Urinary bladder (tissue), 4 donors: Measurements from ENCODE around the gene CPHXL. TPM values are rescaled to one million over a fixed set of nuclear protein-coding genes. Genes with fewer than 3 reads are reported as not detected.

Experiments used
- DNase-seq: peaks from one replicate; pipeline ENCODE4 v3.0.0-alpha.2; 2015; ENCODE audit errors: extremely low spot score
- H3K27ac ChIP-seq: one replicate; pipeline ENCODE4 v1.5.1; 2013; ENCODE audit warnings: low read depth, mild to moderate bottlenecking, moderate library complexity
- H3K36me3 ChIP-seq: one replicate; pipeline ENCODE4 v1.6.1; 2013; ENCODE audit warnings: mild to moderate bottlenecking, moderate library complexity; ENCODE audit not compliant: insufficient read depth
- H3K4me1 ChIP-seq: one replicate; pipeline ENCODE4 v1.6.1; 2013; ENCODE audit warnings: mild to moderate bottlenecking, moderate library complexity; ENCODE audit not compliant: insufficient read depth
- H3K4me3 ChIP-seq: one replicate; pipeline ENCODE4 v1.5.1; 2013; ENCODE audit warnings: low read depth, low read length
- WGBS: extraction: QIAGEN DNeasy Blood & Tissue Kit; methylation state at CpG from one replicate; pipeline ENCODE4 v1.1.7; 2013; 5-methylcytosine and 5-hydroxymethylcytosine counted together
- polyA plus RNA-seq: library from polyadenylated mRNA; stranded (reverse); fragments of 200-250 nt; gene quantifications from one replicate; pipeline ENCODE4 v1.2.3, GENCODE V29; 2013
- small RNA-seq: library from RNA; depleted of rRNA; stranded (forward); fragments of <200 nt; gene quantifications from one replicate; pipeline ENCODE3, GENCODE V24; 2014
- total RNA-seq: library from RNA; depleted of rRNA; stranded (reverse); fragments of >200 nt; gene quantifications from one replicate; pipeline ENCODE4 v1.2.3, GENCODE V29; 2014
- donor health status: healthy with polysubstance abuse.
- donor health status: healthy.

Gene CPHXL
- total and polyA plus RNA-seq, 2 donors = not detected

DNA sequence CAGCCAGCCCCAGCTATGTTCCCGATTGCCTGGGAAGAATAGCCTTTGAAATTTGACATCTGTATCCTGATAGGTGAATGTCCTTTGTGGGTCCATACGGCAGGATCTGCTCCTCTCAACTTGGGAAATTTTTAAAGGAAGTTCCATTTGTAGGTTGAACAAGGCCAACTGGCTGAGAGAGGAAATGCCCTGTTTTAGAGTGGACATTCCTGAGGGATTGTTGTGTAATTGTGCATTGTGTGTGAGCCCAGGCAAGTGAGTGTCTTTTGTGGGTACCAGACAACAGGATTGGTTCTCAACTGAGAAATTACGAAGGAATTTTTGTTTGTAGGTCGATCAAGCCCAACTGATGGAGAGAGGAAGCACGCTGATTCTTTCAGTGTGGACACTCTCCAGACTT, 46.9 kb downstream of the CPHXL start:
- Histone ChIP-seq H3K27ac (no peak overlapping the region), H3K4me3 (no peak overlapping the region), H3K4me1 (no peaks in the 10 kb centered on the region), H3K36me3 (no peaks in the 10 kb centered on the region)
- WGBS = 82% methylated on average over 5 of the region's 5 CpGs
- DNase-seq = no peak

GRCh38 chr16:75676909-75677308, 49.4 kb downstream of the CPHXL start, which contains the start of gene CPHXL2:
CPHXL2 (minus strand) TSS chr16:75677009; CDS start chr16:75676999, 10 bp downstream.
- Histone ChIP-seq H3K27ac (no peak within 1 kb of the TSS), H3K4me1 (no peaks in the 10 kb centered on the region), H3K36me3 (no peaks in the 10 kb centered on the region), H3K4me3 (no peak within 1 kb of the TSS)
- no peak for DNase-seq
- WGBS = 92% methylated on average over 4 of the region's 4 CpGs

- no peak for DNase-seq
Observed at GRCh38 chr16:75667503-75667902, 58.8 kb downstream of the CPHXL start.

More at GRCh38 chr16:75667503-75667902, 58.8 kb downstream of the CPHXL start:
- Histone ChIP-seq H3K36me3 (no peaks in the 10 kb centered on the region), H3K4me1 (no peaks in the 10 kb centered on the region), H3K4me3 (no peak overlapping the region), H3K27ac (no peak overlapping the region)

Small RNAs within 50 kb of the gene (small RNA-seq; reads per million reads assigned to genes)
- gene RN7SL520P = not detected

Other genes starting within 250 kb of the CPHXL start
- 1.7 TPM for gene CHST6, start 231.0 kb downstream of the CPHXL start, total RNA-seq
- gene CHST6, start 231.0 kb downstream of the CPHXL start, polyA plus RNA-seq = 0.15 TPM
- gene CHST5, start 190.4 kb downstream of the CPHXL start, total RNA-seq = not detected
- 0.09 TPM for gene CHST5, start 190.4 kb downstream of the CPHXL start, polyA plus RNA-seq
- gene TMEM231, start 170.2 kb downstream of the CPHXL start, total RNA-seq = 14.7 TPM
- gene TMEM231, start 170.2 kb downstream of the CPHXL start, polyA plus RNA-seq = 10.7 TPM
- 77.5 TPM for gene GABARAPL2, start 160.1 kb downstream of the CPHXL start, total RNA-seq
- 168 TPM for gene GABARAPL2, start 160.1 kb downstream of the CPHXL start, polyA plus RNA-seq
- gene ADAT1, start 103.2 kb downstream of the CPHXL start, total RNA-seq = 47.2 TPM
- gene ADAT1, start 103.2 kb downstream of the CPHXL start, polyA plus RNA-seq = 16.9 TPM
- 91.1 TPM for gene KARS1, start 78.8 kb downstream of the CPHXL start, total RNA-seq
- 90.6 TPM for gene KARS1, start 78.8 kb downstream of the CPHXL start, polyA plus RNA-seq
- gene TERF2IP, start 78.7 kb downstream of the CPHXL start, total RNA-seq = 39.1 TPM
- gene TERF2IP, start 78.7 kb downstream of the CPHXL start, polyA plus RNA-seq = 67.7 TPM
- gene CPHXL2, start 49.5 kb downstream of the CPHXL start, total RNA-seq = not detected
- not detected for gene CPHXL2, start 49.5 kb downstream of the CPHXL start, polyA plus RNA-seq
- not detected for gene DUXB, start 25.0 kb downstream of the CPHXL start, total RNA-seq
- not detected for gene DUXB, start 25.0 kb downstream of the CPHXL start, polyA plus RNA-seq